HG03175 (cell line): ENCODE measurements around the gene TENT5A.
"Not testable (repeated sequence)": the region's sequence is repeated elsewhere in the genome, so short reads cannot be mapped to it uniquely, and the experiment has no call there.

Source experiments
- ATAC-seq: cut with Tn5 transposase; IDR thresholded peaks from one replicate; pipeline ENCODE4 v1.9.1; 2021; ENCODE audit warnings: mild to moderate bottlenecking, moderate library complexity; ENCODE audit not compliant: unreplicated experiment

TENT5A gene

GRCh38 chr6:81752084-81752920 is at the start of gene TENT5A:
TENT5A (minus strand) TSS chr6:81752681; CDS start chr6:81752141, 540 bp downstream.
- ATAC-seq = peak; percentile 75

DNA sequence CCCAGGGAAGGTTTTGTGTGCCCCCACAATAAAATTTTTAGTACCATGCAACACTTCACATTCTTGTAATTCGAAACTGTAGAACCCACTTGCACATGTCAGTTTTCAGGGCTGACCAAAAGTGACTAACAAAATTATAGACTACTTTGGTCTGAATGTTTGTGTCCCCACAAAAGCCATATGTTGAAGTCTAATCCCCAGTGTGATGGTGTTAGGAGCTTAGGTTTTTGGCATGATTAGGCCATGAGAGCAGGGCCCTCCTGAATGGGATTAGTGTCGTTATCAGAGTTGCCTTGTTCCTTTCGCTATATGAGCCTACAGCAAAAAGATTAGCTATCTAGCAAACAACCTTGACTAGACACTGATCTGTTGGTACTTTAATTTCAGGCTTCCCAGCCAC is 49.0 kb upstream of the TENT5A start:
- no peak for ATAC-seq

DNA sequence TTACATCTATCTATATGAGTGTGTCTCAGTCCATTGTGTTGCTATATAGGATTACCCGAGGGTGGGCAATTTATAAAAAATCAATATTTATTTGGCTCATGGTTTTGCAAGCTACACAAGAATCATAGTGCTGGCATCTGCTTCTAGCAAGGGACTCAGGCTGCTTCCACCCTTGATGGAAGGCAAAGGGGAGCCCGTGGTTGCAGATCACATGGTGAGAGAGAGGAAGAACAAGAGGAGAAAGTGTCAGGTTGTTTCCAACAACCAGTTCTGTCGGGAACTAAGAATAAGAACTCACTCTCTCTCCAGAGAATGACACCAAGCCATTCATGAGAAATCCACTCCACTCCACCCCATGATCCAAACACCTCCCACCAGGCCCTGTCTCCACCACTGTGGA is 48.2 kb upstream of the TENT5A start:
- no peak for ATAC-seq

GRCh38 chr6:81799323-81799722 is 46.8 kb upstream of the TENT5A start:
- no peak for ATAC-seq

DNA sequence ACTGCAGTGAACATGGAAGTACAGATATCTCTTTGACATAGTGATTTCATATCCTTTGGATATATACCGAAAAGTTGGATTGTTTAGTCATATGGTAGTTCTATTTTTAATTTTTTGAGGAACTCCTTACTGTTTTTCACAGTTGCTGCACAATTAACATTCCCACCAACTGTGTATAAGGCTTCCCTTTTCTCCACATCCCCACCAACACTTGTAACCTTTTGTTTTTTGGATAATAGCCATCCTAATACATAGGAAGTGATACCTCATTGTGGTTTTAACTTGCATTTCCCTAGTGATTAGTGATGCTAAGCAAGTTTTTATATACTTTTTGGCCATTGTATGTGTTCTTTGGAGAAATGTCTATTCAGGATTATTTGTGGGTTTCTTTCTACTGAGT is 45.1 kb upstream of the TENT5A start:
- ATAC-seq = no peak

DNA sequence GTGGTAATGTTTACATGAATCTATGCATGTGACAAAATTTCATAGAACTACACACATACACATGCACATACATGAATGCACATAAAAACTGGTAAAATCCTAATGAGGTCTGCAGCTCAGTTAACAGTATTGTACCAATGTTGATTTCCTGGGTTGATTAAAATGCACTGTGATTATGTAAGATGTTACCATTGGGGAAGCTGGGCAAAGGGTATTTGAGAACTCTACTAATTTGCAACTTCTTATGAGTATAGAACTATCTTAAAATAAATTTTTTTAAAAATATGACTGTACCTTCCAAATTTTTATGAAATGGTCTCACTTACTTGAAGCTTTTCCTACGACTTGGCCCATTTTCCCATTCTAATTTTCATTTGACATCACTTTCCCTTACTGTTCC is 43.4 kb upstream of the TENT5A start:
- ATAC-seq = no peak

DNA sequence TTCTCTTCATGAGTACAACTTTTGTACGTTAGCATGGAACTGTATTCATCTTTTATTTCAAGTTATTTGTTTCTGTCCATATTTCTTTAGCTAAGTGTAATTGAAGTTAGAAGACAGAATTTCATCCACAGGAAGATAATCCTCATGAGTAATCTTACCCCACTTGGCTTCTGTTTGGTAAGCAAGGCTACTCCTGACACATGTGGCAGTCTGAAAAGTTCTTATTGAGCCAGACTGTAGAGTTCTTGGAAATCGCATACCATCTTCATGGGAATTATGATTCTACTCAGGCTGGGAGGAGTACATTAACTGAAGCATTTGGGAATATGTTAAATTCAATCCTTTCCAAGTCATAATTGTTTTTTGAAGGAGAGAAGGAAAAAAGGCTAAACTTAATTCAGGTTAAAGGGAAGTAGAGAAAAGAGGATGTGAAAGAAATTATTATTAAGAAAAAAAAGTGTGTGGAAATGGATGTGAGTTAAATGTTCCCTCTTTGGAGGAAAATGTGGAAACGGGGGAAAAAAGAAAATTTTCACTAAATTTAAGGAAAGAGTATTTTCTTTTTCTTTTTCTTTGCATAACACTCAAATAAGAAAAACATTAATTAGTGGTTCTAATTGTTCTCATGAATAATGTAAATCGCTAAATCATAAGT is 41.5 kb upstream of the TENT5A start:
- ATAC-seq = no peak

GRCh38 chr6:81792826-81793225 is 40.3 kb upstream of the TENT5A start:
- ATAC-seq = no peak

GRCh38 chr6:81791756-81792155 is 39.3 kb upstream of the TENT5A start:
- no peak for ATAC-seq

GRCh38 chr6:81790034-81790433 is 37.6 kb upstream of the TENT5A start:
- ATAC-seq = no peak

GRCh38 chr6:81789291-81789690 is 36.8 kb upstream of the TENT5A start:
- no peak for ATAC-seq

DNA sequence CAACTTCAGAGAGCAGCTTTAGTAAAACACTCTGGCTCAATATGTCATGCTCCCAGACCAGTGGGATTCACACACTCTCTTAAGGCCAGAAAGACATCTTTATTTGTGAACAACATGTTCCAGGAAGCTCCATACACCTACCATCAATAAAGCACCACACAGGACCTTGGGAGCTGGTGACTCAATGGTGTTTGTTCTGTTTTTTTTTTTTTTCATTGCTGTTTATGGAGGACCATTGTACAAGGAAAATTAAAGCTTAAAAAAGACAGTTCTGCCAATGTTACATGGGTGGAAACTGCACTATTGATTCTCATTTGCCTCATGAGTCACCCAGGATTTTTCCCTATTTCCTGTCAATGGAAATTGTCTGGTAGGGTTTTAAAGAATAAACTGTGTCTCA is 36.3 kb upstream of the TENT5A start:
- no peak for ATAC-seq

DNA sequence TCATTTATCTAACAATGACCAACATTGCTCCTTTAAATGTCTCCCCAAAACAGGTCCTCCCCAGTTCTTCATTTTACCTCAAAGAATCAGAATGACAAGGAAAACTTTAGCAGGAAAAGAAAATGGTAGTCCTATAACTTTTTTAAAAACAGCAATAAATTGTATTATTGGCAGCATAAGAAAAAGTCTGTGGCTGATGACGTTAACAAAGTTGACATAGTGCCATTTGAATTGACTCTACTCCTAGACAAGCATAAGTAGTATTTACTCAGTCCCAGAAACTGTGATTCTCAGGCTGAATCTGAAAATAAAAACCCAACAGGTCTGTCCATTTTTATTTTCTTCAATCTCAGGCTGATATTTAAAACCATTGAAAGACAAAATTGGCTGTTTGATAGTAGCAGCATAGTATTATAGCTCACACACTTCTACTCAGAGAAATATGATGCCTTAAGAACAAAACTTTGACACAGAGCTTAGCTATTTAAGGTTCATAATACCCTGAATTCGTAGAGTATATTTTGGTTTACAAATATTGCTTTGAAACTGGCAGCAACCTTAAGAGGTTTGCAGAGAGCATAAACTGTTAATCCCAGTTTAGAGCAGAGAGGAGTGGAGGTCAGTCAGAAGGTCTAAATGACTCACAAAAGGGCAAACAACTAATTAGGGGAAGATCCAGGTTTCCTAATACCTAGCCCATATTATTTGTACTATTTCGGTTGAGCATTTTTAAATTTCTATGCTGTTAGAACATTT is 35.0 kb upstream of the TENT5A start:
- ATAC-seq = no peak

DNA sequence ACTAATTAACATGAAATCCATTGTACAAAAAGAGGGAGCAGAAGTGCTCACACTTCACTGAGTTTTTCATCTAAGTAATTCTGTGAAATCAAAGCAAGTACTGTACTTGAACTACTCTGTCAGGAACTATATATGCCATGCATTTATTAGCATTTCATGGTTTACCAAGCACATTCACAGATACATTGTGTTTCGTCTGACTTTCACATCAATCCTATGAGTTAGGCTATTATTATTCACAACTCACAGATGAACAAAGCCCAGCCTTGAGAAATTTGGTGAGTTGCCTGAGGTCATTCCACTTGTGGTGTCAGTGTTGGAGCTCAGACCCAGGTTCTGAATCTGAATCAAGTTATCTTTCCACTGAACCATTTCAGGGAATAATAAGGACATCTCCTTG is 33.7 kb upstream of the TENT5A start:
- no peak for ATAC-seq

GRCh38 chr6:81785377-81785776 is 32.9 kb upstream of the TENT5A start:
- ATAC-seq = no peak

DNA sequence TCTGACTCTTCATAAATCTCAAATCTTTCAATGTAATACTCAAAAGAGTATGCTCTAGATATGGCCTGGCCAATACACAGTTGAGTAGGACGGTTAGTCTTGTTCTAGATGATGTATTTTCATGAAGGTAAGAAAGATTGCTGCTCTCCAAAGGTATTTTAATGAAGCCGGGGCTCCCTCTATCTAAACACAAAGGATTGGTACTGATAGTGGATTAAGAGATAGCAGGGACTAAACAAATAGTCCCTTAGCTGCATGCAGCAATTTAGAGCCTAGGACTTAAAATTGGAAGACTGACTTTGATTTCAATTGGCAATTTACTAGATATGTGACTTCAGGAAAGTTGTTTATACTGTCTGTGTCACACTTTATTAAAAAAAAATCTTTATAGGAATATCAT is 31.4 kb upstream of the TENT5A start:
- ATAC-seq = no peak

- ATAC-seq = no peak
Observed at GRCh38 chr6:81781624-81782023, 29.1 kb upstream of the TENT5A start.

- ATAC-seq = no peak
Observed at GRCh38 chr6:81777586-81778268, 25.2 kb upstream of the TENT5A start.

GRCh38 chr6:81776219-81776618 is 23.7 kb upstream of the TENT5A start:
- ATAC-seq = not testable (repeated sequence)

DNA sequence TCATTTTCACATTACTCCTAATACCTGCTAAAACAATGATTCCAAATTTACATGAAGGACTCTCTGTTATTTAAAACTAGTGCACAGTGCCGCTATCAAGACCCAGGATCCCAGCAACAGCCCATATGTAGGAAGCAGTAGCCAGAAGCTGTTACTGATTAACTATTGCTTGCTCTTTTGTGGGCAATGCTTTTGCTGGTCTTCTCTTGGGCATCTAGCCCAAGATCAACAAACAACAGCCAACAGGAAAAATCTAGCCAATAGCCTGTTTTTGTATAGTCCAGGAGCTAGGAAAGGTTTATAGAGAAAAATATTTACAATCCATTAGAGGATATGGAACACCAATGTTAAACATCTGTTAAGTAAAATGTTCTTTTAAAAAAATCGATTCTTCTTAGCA is 22.1 kb upstream of the TENT5A start:
- no peak for ATAC-seq

GRCh38 chr6:81773887-81774286 is 21.4 kb upstream of the TENT5A start:
- ATAC-seq = no peak
